ENCODE measurements around the gene BEND6. TPM values are rescaled to one million over a fixed set of nuclear protein-coding genes. Genes with fewer than 3 reads are reported as not detected.

The BEND6 gene
- total RNA-seq, 2 donors from 2014 or later: 0.32 to 0.61 TPM

DNA sequence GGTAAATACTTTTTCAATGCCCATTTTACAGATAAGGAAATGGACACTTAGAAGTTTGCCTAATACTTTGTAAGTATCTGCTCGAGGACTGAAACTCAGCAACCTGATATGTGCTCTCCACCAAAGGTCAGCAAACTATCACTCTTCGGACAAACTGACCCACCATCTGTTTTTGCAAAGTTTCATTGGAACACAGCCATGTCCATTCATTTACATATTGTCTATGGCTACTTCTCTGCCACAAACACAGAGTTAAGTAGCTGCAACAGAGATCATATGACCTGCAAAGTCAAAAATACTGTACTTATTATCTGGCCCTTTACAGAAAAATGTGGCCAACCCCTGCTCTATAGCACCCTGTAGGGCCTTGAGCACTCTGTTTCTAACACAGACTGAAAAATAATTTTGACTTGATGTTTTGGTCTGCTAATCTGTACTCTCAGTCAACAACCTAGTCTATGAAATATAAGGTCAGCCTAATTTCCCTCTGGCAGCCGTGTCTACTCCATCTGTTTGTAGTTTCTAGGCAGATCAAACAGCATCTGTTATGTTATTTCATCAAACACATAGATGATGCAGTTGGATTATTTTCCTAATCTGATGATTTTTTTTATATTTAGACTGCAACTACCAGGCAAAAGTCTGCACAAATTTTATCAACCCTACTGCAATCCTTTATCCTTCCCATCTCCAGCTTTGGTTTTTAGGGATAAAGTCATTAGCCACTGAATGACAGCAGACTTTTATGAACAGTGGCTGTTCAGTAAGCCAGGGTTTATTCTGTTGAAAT lies 41.4 kb upstream of the BEND6 start:
- H3K9ac ChIP-seq (ENCODE audit: low read depth in 2 of 2, low read length in 2 of 2): no peak overlapping the region
- no peaks in the 10 kb centered on the region for H3K27me3 ChIP-seq
- intact Hi-C loops (cut with DNase I): no loop called here
- no peaks in the 10 kb centered on the region for H3K36me3 ChIP-seq
- H3K4me3 ChIP-seq: no peak overlapping the region
- H3K9me3 ChIP-seq: no peaks in the 10 kb centered on the region
- no peak overlapping the region for H3K27ac ChIP-seq
- no peak for DNase-seq
- TF ChIP-seq, protein P1, sequence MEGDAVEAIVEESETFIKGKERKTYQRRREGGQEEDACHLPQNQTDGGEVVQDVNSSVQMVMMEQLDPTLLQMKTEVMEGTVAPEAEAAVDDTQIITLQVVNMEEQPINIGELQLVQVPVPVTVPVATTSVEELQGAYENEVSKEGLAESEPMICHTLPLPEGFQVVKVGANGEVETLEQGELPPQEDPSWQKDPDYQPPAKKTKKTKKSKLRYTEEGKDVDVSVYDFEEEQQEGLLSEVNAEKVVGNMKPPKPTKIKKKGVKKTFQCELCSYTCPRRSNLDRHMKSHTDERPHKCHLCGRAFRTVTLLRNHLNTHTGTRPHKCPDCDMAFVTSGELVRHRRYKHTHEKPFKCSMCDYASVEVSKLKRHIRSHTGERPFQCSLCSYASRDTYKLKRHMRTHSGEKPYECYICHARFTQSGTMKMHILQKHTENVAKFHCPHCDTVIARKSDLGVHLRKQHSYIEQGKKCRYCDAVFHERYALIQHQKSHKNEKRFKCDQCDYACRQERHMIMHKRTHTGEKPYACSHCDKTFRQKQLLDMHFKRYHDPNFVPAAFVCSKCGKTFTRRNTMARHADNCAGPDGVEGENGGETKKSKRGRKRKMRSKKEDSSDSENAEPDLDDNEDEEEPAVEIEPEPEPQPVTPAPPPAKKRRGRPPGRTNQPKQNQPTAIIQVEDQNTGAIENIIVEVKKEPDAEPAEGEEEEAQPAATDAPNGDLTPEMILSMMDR (IDR thresholded peaks at IDR 0.05): no peak
- H3K4me1 ChIP-seq: no peaks in the 10 kb centered on the region

DNA sequence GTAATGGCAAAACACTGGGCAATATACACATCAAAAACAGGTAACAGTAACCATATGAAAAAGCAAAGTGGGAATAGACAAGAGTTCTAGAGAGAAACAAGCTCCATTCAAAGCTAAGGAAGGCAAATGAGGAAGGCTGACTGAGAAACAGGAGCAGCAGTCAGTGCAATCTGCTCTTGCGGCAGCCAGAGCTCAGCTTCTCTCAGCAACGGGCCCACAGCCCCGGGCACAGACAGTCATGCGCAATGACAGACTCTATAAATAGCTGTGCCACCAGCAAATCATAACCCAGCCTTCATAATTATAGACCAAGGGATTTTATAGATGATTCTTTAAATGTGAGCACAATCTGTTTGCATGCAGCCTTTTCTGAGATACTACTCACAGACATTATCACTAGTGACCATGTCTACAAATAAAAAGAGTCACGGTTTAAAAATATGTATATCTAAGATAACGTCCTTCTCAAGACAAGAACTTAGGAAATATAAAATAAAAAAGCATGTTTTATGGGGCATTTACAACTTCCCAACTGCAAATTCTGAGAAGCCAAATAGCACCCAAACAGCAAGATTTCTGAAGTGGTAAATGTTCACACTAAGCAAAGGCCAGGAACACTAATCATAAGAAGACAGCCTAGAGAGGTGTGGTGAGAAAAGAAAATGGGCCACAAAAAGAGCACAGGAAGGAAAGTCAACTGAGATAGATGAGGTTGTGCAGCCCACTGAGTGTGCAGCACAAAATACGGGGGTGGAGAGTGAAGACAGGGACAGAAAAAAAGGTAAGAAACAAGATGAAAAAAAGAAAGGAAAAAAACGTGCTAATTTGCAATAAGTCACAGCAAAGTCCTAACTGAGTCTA lies 39.9 kb upstream of the BEND6 start:
- no peak overlapping the region for H3K27ac ChIP-seq
- no peak overlapping the region for H3K4me3 ChIP-seq
- H3K4me1 ChIP-seq: no peaks in the 10 kb centered on the region
- no peak for DNase-seq
- H3K9ac ChIP-seq (ENCODE audit: low read depth in 2 of 2, low read length in 2 of 2): no peak overlapping the region
- H3K36me3 ChIP-seq: no peaks in the 10 kb centered on the region
- intact Hi-C loops (cut with DNase I): no loop called here
- TF ChIP-seq, protein P1 (IDR thresholded peaks at IDR 0.05): no peak
- no peaks in the 10 kb centered on the region for H3K9me3 ChIP-seq
- H3K27me3 ChIP-seq: no peaks in the 10 kb centered on the region

DNA sequence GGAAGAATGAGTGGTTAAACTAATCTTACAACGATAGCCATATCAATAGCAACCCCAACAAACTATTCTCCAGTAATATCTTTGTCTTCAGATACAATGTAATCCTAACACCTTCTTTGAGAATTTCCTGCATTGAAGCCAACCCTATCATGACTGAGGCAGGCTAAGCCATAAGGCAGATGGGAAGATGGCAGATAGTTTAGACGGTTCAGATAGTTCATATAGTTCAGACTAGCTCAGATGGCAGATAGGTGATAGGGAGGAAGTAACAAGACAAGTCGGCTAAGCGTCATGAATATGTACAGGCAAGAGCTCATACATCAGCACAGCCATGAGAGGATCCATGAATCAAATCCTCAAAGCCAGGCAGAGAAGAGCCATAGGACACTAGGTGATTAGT lies 39.1 kb upstream of the BEND6 start:
- H3K27ac ChIP-seq: no peak overlapping the region
- no peaks in the 10 kb centered on the region for H3K9me3 ChIP-seq
- DNase-seq: no peak
- no peak overlapping the region for H3K4me3 ChIP-seq
- no peaks in the 10 kb centered on the region for H3K4me1 ChIP-seq
- no peak overlapping the region for H3K9ac ChIP-seq (ENCODE audit: low read depth in 2 of 2, low read length in 2 of 2)
- intact Hi-C loops (cut with DNase I): no loop called here
- no peaks in the 10 kb centered on the region for H3K36me3 ChIP-seq
- TF ChIP-seq, protein P1 (IDR thresholded peaks at IDR 0.05): no peak
- no peaks in the 10 kb centered on the region for H3K27me3 ChIP-seq

DNA sequence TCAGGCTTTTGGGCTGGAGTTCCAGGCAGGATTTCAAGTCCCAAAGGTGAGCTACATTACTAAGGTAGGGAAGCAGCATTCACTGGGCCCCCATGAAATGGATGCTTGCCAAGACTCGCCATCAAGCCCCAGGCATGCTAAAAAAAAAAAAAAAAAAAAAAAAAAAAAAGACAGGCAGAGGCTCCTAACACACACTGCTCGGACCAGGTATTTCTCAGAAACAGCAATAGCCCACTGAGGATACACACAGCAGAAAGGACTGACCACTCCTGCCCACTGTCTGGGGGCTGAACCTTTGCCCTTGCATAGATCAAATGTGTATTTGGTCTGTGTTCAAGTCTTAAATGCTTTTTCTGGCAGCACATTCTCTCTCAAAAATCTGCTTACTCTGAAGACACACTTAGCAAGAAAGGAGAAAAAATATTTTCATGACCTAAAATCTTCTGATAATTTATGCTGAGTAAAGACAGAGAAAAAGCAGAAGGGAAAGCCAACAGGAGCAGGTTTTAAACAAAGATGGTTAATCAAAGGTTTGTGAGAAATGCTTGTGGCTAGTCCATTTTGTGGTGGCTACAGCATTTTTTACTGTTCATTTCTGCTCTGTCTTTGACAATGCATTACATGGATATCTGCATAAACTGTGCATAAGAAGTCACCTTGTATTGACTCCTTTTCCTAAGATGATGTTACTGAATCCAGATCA lies 37.9 kb upstream of the BEND6 start:
- H3K27ac ChIP-seq: no peak overlapping the region
- intact Hi-C loops (cut with DNase I): no loop called here
- no peaks in the 10 kb centered on the region for H3K27me3 ChIP-seq
- no peaks in the 10 kb centered on the region for H3K36me3 ChIP-seq
- no peak for DNase-seq
- H3K9me3 ChIP-seq: no peaks in the 10 kb centered on the region
- H3K4me1 ChIP-seq: no peaks in the 10 kb centered on the region
- H3K9ac ChIP-seq (ENCODE audit: low read depth in 2 of 2, low read length in 2 of 2): no peak overlapping the region
- H3K4me3 ChIP-seq: no peak overlapping the region
- TF ChIP-seq, protein P1 (IDR thresholded peaks at IDR 0.05): no peak

DNA sequence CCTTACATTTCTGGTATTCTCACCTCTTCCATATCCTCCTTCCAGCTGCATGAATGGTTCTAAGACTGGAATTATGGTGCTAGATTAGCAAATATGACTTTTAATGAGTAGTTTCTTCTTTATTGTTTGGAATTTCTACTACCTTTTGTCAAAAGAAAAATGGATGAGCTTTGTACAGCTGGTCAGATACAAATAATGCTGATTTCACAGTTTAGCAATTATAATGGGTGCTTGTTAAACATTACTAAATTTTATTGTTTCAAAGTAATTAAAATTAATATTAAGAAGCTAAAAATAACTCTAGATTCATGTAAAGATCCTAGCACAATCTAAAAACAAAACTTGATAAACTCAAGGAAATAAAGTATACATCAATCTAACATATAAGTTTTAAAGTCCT lies 32.3 kb upstream of the BEND6 start:
- no peaks in the 10 kb centered on the region for H3K27me3 ChIP-seq
- TF ChIP-seq, protein P1 (IDR thresholded peaks at IDR 0.05): no peak
- no peaks in the 10 kb centered on the region for H3K4me1 ChIP-seq
- intact Hi-C loops (cut with DNase I): no loop called here
- no peak for DNase-seq
- no peaks in the 10 kb centered on the region for H3K9me3 ChIP-seq
- H3K4me3 ChIP-seq: no peak overlapping the region
- no peak overlapping the region for H3K27ac ChIP-seq
- no peak overlapping the region for H3K9ac ChIP-seq (ENCODE audit: low read depth in 2 of 2, low read length in 2 of 2)
- no peaks in the 10 kb centered on the region for H3K36me3 ChIP-seq

Data from colonic mucosa (tissue), 4 donors.